H7 (cell line): ENCODE measurements around the gene ISYNA1. TPM values are rescaled to one million over a fixed set of nuclear protein-coding genes. Genes with fewer than 3 reads are reported as not detected.

Experiments used
- DNase-seq: peaks from one replicate; pipeline ENCODE4 v3.0.0; 2012
- H3K27me3 ChIP-seq: 2 replicates; pipeline ENCODE4 v1.6.0; 2011; ENCODE audit warnings: mild to moderate bottlenecking, low read length; ENCODE audit not compliant: control insufficient read depth, insufficient read depth
- H3K36me3 ChIP-seq: replicated peaks from 2 replicates; pipeline ENCODE4 v1.5.1; 2011; ENCODE audit warnings: low read length; ENCODE audit not compliant: control insufficient read depth, insufficient read depth
- H3K4me3 ChIP-seq: 2 replicates; pipeline ENCODE4 v1.5.1; 2011; ENCODE audit warnings: low read depth, mild to moderate bottlenecking, control low read depth, low read length, moderate library complexity; ENCODE audit not compliant: insufficient read depth
- total RNA-seq: library from RNA; depleted of rRNA; stranded (reverse); fragments of >200 nt; shearing (Covaris generic); gene quantifications from 2 replicates; pipeline ENCODE4 v1.2.3, GENCODE V29; 2014

Gene ISYNA1
- total RNA-seq, 1 experiment from 2014 or later, result 183 TPM

DNA sequence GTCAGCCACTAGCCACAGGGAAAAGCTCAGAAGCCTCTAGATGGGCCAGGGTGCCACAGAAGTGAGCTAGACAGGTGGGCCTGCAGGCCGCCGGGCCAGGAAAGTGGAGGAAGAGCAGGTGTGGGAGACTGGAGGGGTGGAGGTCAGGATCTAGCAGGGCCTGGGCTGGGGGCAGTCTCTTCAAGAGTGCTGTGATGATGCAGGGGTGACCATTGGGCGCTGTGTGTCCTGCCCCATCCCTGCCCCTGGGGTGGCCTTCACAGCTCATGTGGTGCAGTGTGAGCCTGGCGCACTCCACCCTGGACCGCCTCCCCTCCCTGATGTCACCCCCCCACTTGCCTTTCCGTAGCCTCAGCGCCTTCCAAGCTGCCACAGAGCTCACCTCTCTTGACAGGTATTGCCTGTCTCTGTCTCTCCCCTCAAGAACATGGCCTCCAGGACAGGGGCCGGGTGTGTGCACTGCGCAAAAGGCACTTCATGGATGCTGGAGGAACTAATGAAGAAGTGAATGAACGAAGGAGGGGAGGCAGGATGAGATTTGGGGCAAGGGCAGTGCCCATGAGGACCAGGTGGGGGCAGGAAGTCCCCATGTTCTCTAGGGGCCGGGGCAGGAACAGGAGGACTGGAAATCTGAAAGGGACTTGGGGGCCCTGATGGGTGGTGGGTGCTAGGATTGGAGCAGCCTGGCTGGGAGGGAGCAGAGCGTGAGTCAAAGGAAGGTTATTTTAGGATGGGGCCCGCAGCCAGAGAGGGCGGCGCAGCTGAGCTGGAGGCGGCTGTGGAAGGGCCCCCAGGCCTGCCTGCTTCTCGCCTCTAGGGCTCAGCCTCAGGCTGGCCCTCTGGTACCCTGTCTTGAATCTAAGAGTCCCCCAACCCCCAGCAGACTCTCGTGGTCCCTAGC, 12.2 kb downstream of the ISYNA1 start:
- no peak overlapping the region for H3K4me3 ChIP-seq
- H3K36me3 ChIP-seq, result no peaks in the 10 kb centered on the region
- DNase-seq, result peak; percentile 63
- peaks cover 2% of the 10 kb centered on the region; the same call in 1 of the 2 replicates for H3K27me3 ChIP-seq

DNA sequence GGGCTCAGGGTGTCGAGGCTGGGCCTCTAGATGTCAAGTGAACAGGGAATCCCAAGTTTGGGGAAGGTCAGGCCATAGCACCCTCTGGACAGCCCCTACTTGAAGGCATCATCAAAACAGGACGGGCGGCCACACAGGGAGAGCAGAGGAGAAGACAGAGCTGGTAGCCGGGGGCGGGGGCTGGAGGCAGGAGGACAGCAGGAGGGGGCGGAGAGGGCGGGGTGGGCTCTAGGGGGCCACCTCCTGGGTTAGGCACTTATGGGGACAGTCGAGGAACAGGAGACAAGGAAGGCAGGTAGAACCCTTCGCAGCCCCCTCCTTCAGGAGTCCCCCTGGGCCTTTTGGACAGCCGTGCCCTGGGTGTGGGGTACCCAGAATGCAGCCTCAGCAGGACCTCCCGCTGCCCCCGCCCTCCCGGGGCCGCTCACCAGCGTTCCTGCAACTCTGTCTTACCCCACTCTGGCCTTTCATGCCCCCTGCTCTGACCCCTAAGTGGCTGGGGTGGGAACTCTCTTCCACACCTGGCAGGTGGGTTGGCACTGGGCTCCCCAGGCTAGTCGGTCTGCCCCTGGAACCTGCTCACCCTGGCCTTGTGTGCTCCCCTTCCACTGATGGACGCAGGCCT, 12.9 kb downstream of the ISYNA1 start:
- Histone ChIP-seq H3K4me3 (no peak overlapping the region), H3K27me3 (peaks cover 7% of the 10 kb centered on the region), H3K36me3 (no peaks in the 10 kb centered on the region)
- DNase-seq, result no peak

DNA sequence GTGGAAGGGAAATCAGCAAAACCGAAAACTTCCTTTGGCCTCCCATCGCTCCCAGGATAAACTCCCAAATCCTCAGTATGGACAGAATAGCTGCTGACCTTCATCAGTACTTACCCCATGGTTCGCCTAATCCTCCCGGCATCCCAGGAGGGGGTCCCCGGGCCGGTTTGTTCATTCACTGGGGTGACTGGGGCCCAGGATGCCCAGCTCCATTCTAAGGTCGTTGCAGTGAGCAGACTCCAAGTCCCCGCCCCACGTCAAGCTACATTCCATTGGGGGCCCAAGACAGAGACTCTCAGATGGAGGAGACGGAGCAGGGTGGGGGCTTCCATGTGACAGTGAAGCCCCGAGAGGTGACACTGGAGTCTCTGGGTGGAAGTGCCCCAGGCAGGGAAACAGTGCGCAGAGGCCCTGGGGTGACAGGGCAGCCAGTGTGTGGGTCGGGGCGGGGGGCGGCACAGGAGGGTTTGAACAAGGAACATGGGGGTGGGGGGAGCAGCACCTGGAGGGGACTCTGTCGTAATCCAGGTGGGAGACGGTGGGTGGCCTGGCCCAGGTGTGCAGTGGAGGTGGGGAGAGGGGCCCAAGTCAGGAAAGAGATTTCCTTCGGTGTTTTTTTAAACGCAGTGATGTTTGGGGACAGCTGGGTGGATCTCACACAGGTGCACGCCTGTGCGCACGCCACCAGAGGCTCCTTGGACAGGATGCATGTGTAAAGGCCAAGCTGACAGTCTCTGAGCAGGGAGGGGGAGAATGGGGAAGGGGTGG, 13.6 kb downstream of the ISYNA1 start:
- Histone ChIP-seq H3K4me3 (no peak overlapping the region), H3K27me3 (peaks cover 10% of the 10 kb centered on the region), H3K36me3 (no peaks in the 10 kb centered on the region)
- peak; percentile 74 for DNase-seq

DNA sequence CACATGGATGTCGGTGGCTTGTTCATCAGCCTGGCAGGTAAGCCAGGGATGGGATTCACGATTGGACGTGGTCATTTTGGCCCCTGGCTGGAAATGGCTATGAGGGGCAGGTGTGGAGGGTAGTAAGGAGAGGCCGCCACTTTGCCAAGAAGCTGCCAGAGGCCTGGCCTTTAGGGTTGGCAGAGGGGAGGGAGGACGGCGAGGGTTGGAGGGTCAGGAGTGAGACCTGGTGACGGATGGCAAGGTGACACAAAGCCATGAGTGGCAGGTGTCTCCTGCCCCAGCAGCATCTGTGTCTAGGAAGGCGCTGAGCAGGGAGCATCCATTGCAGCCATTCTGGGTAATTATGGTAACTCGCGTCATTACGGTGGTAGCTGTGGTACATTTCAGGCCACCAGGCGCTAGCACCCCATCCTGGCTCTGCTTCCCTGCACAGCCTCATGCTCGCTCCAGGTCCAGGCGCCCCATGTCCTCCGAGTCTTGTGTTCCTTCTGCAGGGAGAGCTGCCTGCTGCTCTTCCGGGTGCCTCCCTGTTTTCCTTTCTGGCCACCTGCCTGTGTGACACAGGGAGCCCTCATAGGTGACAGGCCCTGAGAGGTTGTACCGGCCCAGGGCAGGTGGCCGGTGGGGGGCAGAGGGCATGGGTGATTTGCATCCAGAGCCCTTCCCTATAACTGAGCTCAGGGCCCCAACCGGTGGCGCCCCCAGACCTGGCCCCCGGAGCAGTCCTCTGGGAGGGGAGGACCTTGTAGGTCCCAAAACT, 14.5 kb downstream of the ISYNA1 start:
- Histone ChIP-seq H3K27me3 (peaks cover 15% of the 10 kb centered on the region), H3K36me3 (no peaks in the 10 kb centered on the region), H3K4me3 (no peak overlapping the region)
- DNase-seq, result peak; percentile 51

DNA sequence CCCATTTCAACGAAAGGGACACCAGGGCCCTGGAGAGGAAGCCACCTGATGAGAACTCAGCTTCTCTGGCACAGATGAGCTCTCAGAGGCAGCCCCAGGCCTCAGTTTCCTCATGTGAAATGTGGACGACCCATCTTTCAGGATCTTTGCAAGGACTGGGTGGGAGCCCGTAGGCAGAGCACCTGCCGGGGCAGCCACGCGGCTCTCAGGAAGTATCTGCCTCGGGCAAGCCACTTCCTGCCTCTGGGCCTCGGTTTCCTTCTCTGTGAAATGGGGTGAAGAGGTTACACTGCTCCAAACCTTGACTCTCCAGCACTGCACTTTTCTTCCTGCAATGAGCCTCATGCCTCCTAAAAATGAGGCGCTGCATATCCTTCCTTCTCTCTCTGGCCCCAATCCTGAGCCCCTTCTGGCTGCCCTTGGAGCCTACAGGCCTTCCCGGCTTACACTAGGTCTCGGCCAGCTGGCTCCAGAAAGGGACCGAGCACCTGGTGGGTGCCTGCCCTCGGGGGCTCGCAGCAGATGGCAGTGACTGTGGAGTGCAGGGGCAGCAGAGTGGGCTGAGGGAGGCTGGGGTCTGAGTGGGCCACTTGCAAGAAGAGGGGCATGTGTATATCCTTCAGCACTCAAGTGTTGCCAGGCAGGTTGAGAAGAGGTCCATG, 15.3 kb downstream of the ISYNA1 start:
- Histone ChIP-seq H3K27me3 (peaks cover 22% of the 10 kb centered on the region), H3K4me3 (no peak overlapping the region), H3K36me3 (no peaks in the 10 kb centered on the region)
- no peak for DNase-seq

DNA sequence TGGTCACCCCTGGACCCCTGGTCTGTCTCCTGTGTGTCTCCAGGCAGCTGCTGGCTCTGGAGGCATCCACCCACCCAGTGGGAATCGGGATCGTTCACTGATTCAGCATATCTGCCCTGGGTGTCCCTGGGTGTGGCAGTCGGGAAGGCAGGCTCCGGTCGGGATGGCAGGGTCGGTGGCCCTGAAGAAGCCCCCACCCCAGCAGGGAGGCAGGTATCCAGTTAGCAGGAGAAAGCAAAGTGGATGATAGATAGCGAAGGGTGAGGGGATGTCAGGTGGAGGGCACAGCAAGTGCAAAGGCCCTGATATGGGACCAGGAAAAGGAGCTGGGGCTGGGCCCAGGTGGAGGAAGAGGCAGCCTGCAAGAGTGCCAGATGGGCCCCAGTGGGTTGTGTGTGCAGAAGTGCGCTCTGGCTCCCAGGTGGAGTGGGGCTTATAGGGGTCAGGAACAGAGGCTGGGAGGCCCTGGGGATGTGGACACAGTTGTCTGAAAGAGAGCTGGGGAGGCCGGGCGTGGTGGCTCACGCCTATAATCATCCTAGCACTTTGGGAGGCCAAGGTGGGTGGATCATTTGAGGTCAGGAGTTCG, 16.5 kb downstream of the ISYNA1 start:
- Histone ChIP-seq H3K27me3 (peaks cover 22% of the 10 kb centered on the region), H3K36me3 (no peaks in the 10 kb centered on the region), H3K4me3 (no peak overlapping the region)
- no peak for DNase-seq

DNA sequence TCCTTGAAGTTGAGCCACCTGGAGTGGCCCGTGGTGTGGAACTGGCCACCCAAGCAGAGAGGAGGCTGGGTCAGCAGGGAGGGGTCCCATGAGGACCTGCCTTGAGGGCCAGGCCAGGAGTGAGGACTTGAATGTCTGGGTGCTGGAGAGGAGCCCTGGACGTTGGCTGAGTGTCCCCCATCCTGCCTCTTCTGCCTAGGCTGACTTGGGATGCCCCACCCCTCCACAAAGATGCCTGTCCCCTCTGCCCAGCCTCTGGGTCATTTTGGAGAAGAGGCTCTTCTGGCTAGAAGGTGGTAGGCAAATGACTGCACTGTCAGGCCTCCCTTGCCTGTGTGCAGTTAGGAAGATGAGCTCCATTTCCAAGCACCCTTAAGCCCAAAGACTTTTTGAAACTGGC, 17.0 kb downstream of the ISYNA1 start:
- DNase-seq, result no peak
- Histone ChIP-seq H3K4me3 (no peak overlapping the region), H3K36me3 (no peaks in the 10 kb centered on the region), H3K27me3 (peaks cover 22% of the 10 kb centered on the region)

DNA sequence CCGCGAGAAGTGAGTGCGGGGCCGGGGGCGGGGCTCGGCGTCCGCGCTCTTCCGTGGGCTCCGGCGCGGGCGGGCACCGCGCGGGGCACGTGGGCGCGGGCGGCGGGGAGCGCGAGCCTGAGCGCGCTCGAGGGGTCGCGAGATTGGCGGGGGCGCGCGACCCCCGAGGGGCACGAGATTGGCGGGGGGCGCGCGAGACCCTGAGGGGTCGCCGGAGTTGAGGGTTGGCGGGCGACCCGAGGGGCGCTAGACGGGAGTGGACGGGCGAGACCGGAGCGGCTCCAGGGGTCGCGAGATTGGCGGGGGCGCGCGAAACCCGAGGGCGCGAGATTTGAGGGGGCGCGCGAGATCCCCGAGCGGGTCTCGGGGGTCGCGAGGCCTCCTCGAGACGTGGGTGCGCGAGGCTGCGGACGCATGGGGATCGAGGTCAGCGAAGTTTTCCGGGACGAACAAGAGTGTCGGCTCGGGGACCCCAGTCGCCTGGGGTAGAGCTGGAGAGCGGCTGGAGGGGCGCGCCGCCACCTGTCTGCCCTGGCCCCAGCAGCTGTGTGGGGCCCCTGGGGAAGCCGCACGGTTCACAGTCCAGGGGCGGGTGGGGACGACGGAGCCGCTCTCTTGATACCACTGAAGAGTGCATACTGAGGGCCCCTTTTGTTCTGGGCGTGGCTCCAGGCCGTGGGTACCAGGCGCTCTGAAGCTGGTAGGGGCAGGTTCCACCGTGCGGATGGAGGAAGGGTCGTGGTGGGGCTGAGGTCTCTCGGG, 18.1 kb downstream of the ISYNA1 start:
- Histone ChIP-seq H3K36me3 (no peaks in the 10 kb centered on the region), H3K27me3 (peaks cover 22% of the 10 kb centered on the region), H3K4me3 (peak overlapping the region; percentile 55)
- DNase-seq, result peak; percentile 88

DNA sequence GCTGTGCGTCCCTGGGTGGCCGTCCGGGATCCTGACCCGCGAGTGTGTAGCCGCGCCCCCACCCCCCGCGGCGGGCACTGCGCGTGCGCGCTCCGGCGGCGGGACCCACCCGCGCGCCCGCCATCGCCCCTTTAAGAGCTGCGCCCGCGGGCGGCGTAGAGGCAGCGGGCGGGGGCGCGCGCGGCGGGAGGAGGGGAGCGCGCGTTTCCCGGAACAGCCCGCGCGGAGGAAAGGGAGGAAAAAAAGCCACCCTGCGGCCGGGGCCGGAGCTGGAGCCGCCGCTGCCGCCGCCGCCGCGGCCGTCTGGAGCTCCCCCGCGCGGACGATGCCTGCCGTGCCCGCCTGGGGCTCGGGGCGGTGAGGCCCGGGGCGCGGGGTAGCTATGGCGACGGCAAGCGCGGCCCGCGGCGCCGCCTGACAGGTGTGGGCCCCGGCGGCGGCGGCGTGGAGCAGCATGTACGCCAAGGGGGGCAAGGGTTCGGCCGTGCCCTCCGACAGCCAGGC, 18.7 kb downstream of the ISYNA1 start, which contains the start of gene SSBP4:
Gene SSBP4, plus strand, starts transcription at position 204 of the 504 bp plus-strand sequence. Its CDS starts 251 bp downstream, at position 455.
- Histone ChIP-seq H3K36me3 (no peaks in the 10 kb centered on the region), H3K27me3 (peaks cover 22% of the 10 kb centered on the region), H3K4me3 (peak within 1 kb of the TSS; percentile 55)
- peak; percentile 98 for DNase-seq

DNA sequence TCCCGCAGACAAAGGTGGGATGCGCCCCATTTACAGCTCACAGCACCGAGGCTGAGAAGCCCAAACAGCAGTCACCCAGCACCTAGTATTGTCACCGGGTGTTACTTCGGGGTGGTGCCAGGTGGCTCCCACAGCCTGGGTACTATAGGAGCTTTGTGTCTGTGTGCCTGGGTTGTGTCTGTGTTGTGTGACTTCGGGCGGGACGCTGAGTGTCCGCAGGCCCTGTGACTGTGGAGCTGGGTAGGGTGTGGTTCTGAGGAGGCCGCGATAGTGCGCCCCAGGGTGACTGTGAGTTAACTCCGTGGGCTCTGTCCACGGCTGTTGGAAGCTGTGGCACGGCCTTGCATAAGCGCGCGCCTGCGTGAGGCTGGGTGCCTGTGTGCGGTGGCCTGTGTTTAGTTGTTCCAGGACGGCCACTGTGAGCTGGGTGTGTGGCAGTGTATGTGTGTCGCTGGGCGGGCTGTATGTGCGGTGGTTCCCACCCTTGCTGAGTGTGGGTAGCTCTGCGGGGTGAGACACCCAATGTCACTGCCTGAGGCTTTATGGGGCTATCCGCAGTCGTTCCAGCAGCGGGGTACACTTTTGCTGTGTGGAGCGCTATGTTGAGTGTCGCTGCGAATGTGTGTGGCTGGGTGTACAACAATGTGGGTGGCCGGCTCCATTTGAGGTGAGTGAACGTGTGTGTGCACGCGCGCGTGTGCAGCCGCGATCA, 19.3 kb downstream of the ISYNA1 start:
- Histone ChIP-seq H3K36me3 (no peaks in the 10 kb centered on the region), H3K4me3 (peak overlapping the region; percentile 30), H3K27me3 (peaks cover 22% of the 10 kb centered on the region)
- peak; percentile 71 for DNase-seq

DNA sequence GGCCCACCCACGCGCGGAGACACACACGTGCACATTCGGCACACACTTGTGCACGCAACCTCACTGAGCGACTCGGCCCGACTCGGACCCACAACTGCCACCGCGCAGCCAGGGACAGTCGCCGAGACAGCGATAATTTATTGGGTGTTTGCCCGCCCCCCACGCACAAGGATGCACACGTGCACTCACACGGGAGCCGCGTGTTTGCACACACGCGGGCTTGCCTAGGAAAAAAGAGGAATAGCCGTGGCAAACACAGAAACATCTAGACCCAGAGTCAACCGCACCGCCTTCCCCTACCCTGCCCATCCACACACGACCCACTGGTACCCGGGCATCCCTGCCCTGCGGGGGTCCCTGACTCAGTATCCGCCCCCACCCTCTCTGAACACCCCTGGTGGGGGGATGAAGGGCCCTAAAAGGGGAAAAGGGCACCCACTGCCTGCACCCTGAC, 19.9 kb downstream of the ISYNA1 start:
- peaks cover 22% of the 10 kb centered on the region for H3K27me3 ChIP-seq
- DNase-seq, result no peak
- no peaks in the 10 kb centered on the region for H3K36me3 ChIP-seq

More for the DNA sequence above, 19.9 kb downstream of the ISYNA1 start:
- H3K4me3 ChIP-seq, result peak overlapping the region; percentile 34
